Erythroblast (primary cell): Measurements from ENCODE around the gene DNER.
"Not testable (repeated sequence)": the region's sequence is repeated elsewhere in the genome, so short reads cannot be mapped to it uniquely, and the experiment has no call there.

Experiments
- DNase-seq, 2 experiments: peaks; one replicate each; lab custom pipeline; 2025; lab: John Stamatoyannopoulos, UW
- GATA1 ChIP-seq: IDR thresholded peaks from 2 replicates; pipeline ENCODE4 v1.6.1; 2011; ENCODE audit warnings: low read depth, mild to moderate bottlenecking, control low read depth, low read length, moderate library complexity
- POLR2A ChIP-seq: IDR thresholded peaks from 2 replicates; pipeline ENCODE4 v1.6.1; 2011; ENCODE audit warnings: mild to moderate bottlenecking, low read length

Gene DNER

GRCh38 chr2:229703909-229704630, 10.3 kb downstream of the DNER start:
- no peak for DNase-seq
- TF ChIP-seq GATA1 (no peak), POLR2A (no peak)

DNA sequence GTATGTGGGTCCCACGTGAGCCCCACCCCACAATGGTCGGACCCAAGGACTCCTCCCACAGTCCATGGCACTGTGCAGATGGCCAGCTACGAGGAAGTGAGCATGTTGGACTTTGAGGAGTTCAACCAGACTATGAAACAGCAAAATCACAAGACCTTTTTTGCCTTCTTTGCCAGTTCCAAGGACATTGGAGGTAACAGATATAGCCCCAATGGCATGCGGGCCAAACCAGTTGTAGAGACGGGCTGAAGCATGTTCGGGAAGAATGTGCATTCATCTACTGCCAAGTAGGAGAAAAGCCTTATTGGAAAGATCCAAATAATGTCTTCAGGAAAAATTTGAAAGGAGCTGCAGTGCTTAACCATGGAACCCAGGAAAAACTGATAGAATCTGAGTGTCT, 12.6 kb downstream of the DNER start:
- no peak for DNase-seq
- TF ChIP-seq GATA1: no peak
- no peak for TF ChIP-seq POLR2A

GRCh38 chr2:229701062-229701461, 13.3 kb downstream of the DNER start:
- TF ChIP-seq GATA1 (no peak), POLR2A (no peak)
- no peak for DNase-seq

- TF ChIP-seq POLR2A (no peak), GATA1 (no peak)
- DNase-seq: no peak
These were observed 18.4 kb downstream of the DNER start for GRCh38 chr2:229695961-229696360.

GRCh38 chr2:229693845-229694244, 20.5 kb downstream of the DNER start:
- DNase-seq: not testable (repeated sequence)

DNA sequence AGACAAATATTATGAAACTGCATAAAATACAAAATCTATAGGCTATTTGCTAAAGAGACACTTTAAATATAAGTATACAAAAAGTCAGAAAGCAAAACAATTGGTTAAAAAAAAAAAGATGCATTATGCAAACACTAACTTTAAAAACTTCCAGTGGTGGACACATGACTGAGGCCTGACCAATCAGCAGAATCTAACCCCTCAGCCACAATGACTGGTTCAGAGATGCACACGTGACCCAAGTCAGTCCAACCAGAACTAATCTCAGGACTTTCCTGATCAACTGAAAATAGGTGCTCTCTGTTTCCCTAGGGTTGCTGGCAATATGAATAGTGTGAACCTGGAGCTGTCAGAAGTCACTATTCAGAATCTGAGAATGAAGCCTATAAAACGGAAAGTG, 22.7 kb downstream of the DNER start:
- TF ChIP-seq POLR2A: no peak
- no peak for TF ChIP-seq GATA1

DNA sequence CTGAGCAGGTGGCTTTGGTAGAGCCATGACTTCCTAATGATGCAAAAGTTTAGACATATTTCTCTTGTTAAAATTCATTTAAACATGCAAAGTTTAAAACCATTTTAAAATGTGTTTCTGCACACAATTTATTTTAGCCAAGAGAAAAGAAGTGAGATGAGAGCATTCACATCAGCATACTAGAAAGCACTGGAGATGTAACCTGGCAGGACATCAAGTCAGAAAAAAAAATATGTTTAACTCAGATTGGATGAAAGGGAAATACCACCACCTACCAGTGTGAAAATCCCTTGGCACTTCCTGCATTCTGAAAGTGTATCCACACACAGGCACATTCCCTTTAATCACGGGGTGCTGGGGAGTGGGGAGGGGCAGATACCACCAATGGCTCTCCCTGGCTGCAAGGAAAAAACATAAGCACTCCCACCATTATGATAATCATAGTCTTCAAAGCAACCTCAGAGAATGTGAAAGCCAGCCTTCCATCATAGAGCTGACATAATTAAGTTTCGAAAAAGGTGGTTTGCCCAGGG, 25.0 kb downstream of the DNER start:
- no peak for TF ChIP-seq GATA1
- no peak for TF ChIP-seq POLR2A
- DNase-seq: no peak

More for the DNA sequence above, 22.7 kb downstream of the DNER start:
- DNase-seq: no peak

GRCh38 chr2:229688141-229688540, 26.2 kb downstream of the DNER start:
- TF ChIP-seq POLR2A: no peak
- TF ChIP-seq GATA1: no peak
- no peak for DNase-seq

DNA sequence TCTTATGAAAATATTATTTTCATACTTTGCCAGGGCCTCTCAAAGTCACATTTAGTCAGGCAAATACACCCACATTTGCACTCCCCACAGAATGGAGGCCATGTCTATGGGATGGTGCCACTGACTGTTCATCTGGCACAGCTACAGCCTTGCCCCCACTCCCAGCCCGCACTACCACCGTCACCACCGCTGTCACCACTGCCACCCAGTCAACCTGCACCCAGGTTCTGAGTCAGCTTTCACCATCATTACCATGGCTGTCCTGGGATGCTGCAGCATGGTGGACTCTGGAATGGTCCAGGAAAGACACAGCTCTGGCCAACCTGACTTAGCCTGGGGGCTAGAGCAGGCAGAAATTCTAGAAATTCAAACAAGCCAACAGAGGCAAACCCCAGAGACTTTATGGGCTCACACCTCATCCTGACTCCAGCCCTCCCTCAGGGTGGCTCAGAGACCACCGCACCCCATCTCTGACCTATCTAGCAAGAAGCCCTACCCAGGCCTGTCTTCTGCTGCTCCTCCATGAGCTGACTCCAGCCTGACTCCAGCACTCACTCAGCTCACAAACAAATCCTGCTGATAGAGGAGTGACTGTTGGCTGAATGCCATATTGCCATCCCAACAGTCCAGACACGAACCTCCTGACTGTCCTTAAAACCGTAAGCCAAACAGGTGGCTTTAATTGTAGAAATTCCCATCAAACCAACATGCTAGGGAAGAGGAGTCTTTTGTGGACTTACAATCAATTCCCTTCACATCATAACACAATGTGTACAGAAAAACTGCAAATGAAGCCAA, 28.0 kb downstream of the DNER start:
- DNase-seq: no peak
- no peak for TF ChIP-seq POLR2A
- no peak for TF ChIP-seq GATA1

DNA sequence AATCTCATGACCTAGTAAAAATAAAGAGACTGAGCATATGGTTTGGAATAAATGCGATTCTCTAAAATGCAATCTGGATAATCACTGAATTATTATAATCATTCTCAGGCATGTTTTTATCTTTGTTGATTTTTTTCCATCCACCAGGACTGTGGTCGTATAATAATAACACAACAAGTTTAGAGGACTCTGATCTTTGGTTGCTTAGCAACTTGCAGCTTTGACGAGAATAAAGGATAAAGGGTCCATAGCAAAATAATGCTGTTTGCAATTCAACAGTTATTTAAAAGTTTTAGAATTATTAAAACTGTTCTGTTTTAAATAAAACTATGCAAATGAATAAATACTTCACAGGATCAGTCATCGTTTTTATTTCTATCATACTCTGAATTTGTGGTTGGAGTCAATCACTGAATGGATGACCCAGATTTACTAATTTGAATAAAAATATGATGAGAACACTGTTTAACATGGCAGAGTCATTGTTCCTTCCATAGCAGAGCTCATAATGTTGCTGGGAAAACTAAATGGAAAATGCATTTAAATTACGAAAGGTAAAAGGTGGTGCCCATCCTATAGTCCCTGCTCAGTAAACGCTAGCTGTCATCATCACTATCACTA, 29.3 kb downstream of the DNER start:
- DNase-seq: no peak
- TF ChIP-seq GATA1: no peak
- TF ChIP-seq POLR2A: no peak

GRCh38 chr2:229679393-229680125, 34.8 kb downstream of the DNER start:
- DNase-seq: no peak
- no peak for TF ChIP-seq GATA1

GRCh38 chr2:229675569-229675968, 38.8 kb downstream of the DNER start:
- TF ChIP-seq POLR2A (no peak), GATA1 (no peak)
- no peak for DNase-seq

DNA sequence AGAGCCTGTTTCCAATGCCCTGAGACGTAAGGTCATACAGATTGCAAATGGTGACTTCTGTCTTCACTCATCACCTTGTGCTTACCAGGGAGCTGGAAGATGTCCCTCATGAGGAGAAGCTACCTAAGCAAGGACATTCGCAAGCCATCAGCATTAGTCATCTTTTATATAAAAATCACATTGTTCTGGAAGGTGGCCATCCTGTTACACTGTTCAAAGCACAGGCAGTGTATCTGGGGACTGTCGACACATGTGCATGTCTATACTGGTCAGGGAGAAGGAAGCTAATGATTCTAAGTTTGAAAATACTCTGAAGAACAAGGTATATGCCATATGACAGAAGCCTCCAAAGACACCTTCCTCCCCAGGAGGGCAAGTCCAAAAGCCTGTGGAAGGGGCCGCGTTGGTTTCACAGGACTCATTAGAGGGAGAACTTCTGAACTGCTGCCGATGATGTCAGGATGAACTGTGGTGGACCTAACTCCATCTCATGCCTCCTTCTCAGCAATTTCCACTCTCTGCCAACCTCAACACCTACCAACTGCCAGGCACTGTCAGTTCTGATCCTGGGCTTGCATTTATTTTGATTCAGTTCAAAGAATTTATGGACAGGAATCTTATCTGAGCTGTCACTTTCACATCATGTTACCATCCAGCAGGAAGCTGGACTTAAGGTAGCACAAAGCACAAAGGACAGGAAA, 39.4 kb downstream of the DNER start:
- no peak for DNase-seq
- TF ChIP-seq GATA1: no peak
- no peak for TF ChIP-seq POLR2A
